Measurements from ENCODE around the gene KIDINS220.

GRCh38 chr2:8805278-8806210 is 31.9 kb downstream of the KIDINS220 start:
- TF ChIP-seq SIN3A (IDR thresholded peaks at IDR 0.05; ENCODE audit: low read depth) (no peak), POLR2AphosphoS5 (IDR thresholded peaks at IDR 0.05; ENCODE audit: low read depth, low read length) (no peak), RAD21 (IDR thresholded peaks at IDR 0.05; ENCODE audit: low read depth) (no peak), EZH2phosphoT487 (IDR thresholded peaks at IDR 0.05; ENCODE audit: borderline replicate concordance) (no peak), CTCF (IDR thresholded peaks at IDR 0.05 in 2 of 3, conservative IDR thresholded peaks at IDR 0.05 in 1 of 3; ENCODE audit: borderline replicate concordance in 1 of 3, insufficient read depth in 1 of 3, low read depth in 2 of 3, low read length in 2 of 3) (no peak), JUND (IDR thresholded peaks at IDR 0.05) (no peak), POLR2A (IDR thresholded peaks at IDR 0.05; ENCODE audit: borderline replicate concordance, extremely low read depth, insufficient read depth, insufficient read length) (no peak), TCF7L2 (IDR thresholded peaks at IDR 0.05; ENCODE audit: borderline replicate concordance, extremely low read depth, insufficient read depth, insufficient read length) (no peak), EZH2 (IDR thresholded peaks at IDR 0.05) (no peak), EGR1 (IDR thresholded peaks at IDR 0.05; ENCODE audit: low read depth) (no peak)
- TF ChIP-seq, protein P1, sequence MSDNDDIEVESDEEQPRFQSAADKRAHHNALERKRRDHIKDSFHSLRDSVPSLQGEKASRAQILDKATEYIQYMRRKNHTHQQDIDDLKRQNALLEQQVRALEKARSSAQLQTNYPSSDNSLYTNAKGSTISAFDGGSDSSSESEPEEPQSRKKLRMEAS (IDR thresholded peaks at IDR 0.05): no peak
